NCI-H2107 (cell line): ENCODE data around the gene CDKN2AIP.
A peak's percentile ranks its signal among the peaks of the same experiment; 100 is the strongest.
"Not testable (repeated sequence)": the region's sequence is repeated elsewhere in the genome, so short reads cannot be mapped to it uniquely, and the experiment has no call there.

Source experiments
- DNase-seq: peaks from one replicate; lab custom pipeline; 2025; lab: John Stamatoyannopoulos, UW

Gene CDKN2AIP

GRCh38 chr4:183448436-183448835 lies 4.0 kb downstream of the CDKN2AIP start:
- no peak for DNase-seq

GRCh38 chr4:183449193-183449882 lies 4.9 kb downstream of the CDKN2AIP start:
- no peak for DNase-seq

GRCh38 chr4:183450108-183450507 lies 5.7 kb downstream of the CDKN2AIP start:
- DNase-seq: no peak

- no peak for DNase-seq
Measured at GRCh38 chr4:183455431-183456195, 11.2 kb downstream of the CDKN2AIP start.

- DNase-seq: no peak
Measured at GRCh38 chr4:183458005-183458404, 13.6 kb downstream of the CDKN2AIP start.

- DNase-seq: not testable (repeated sequence)
Measured at GRCh38 chr4:183463903-183464619, 19.6 kb downstream of the CDKN2AIP start.

GRCh38 chr4:183465879-183466278 lies 21.4 kb downstream of the CDKN2AIP start:
- not testable (repeated sequence) for DNase-seq

GRCh38 chr4:183467246-183467645 lies 22.8 kb downstream of the CDKN2AIP start:
- DNase-seq: no peak

GRCh38 chr4:183468210-183469095 lies 24.0 kb downstream of the CDKN2AIP start:
- no peak for DNase-seq

- no peak for DNase-seq
Measured at GRCh38 chr4:183469285-183469684, 24.8 kb downstream of the CDKN2AIP start.

- no peak for DNase-seq
Measured at GRCh38 chr4:183469936-183470335, 25.5 kb downstream of the CDKN2AIP start.

GRCh38 chr4:183470821-183471220 lies 26.4 kb downstream of the CDKN2AIP start:
- no peak for DNase-seq

- peak; percentile 28 for DNase-seq
Measured at GRCh38 chr4:183471946-183472708, 27.7 kb downstream of the CDKN2AIP start.

GRCh38 chr4:183478123-183478522 lies 33.7 kb downstream of the CDKN2AIP start:
- DNase-seq: no peak

GRCh38 chr4:183478926-183479325 lies 34.5 kb downstream of the CDKN2AIP start:
- DNase-seq: no peak

- DNase-seq: not testable (repeated sequence)
Measured at GRCh38 chr4:183482515-183483095, 38.2 kb downstream of the CDKN2AIP start.

- DNase-seq: no peak
Measured at GRCh38 chr4:183483997-183484396, 39.6 kb downstream of the CDKN2AIP start.

- DNase-seq: no peak
Measured at GRCh38 chr4:183485411-183486160, 41.1 kb downstream of the CDKN2AIP start.

GRCh38 chr4:183492791-183493222 lies 48.4 kb downstream of the CDKN2AIP start:
- DNase-seq: no peak

- DNase-seq: no peak
Measured at GRCh38 chr4:183493246-183493645, 48.8 kb downstream of the CDKN2AIP start.
